ACC112 (cell line): ENCODE results near the gene GLMP.

Experiments
- H2AFZ ChIP-seq: fragments of 200-600 bp; sonication (generic); one replicate; pipeline ENCODE4 v1.6.0; 2017; ENCODE audit warnings: antibody characterized with exemption, low read length; ENCODE audit not compliant: unreplicated experiment
- H3K27ac ChIP-seq: fragments of 200-600 bp; sonication (generic); 2 replicates; pipeline ENCODE4 v1.5.1; 2014; ENCODE audit warnings: low read depth, mild to moderate bottlenecking, antibody characterized with exemption, low read length, moderate library complexity
- H3K27me3 ChIP-seq: fragments of 200-600 bp; sonication (generic); 2 replicates; pipeline ENCODE4 v1.6.1; 2014; ENCODE audit warnings: mild to moderate bottlenecking, antibody characterized with exemption, low read length, moderate library complexity, mixed read lengths; ENCODE audit not compliant: insufficient read depth
- H3K36me3 ChIP-seq: fragments of 200-600 bp; sonication (generic); 2 replicates; pipeline ENCODE4 v1.6.1; 2016; ENCODE audit warnings: mild to moderate bottlenecking, antibody characterized with exemption, low read length, moderate library complexity, mixed read lengths; ENCODE audit not compliant: insufficient read depth
- H3K4me1 ChIP-seq: fragments of 200-600 bp; sonication (generic); one replicate; pipeline ENCODE4 v1.6.1; 2016; ENCODE audit warnings: low read length, mixed read lengths; ENCODE audit not compliant: insufficient read depth, unreplicated experiment, control insufficient read depth
- H3K4me3 ChIP-seq: fragments of 200-600 bp; sonication (generic); 2 replicates; pipeline ENCODE4 v1.5.1; 2014; ENCODE audit warnings: mild to moderate bottlenecking, low read depth, low read length
- H3K79me2 ChIP-seq: fragments of 200-600 bp; sonication (generic); one replicate; pipeline ENCODE4 v1.6.0; 2016; ENCODE audit warnings: low read length; ENCODE audit not compliant: control insufficient read depth, unreplicated experiment, insufficient read depth

The GLMP gene

GRCh38 chr1:156249593-156249992 lies 45.9 kb downstream of the GLMP start:
- no peaks in the 10 kb centered on the region; the same call in 1 of the 2 replicates for H3K36me3 ChIP-seq
- no peak overlapping the region for H2AFZ ChIP-seq
- peaks cover 8% of the 10 kb centered on the region; the same call in 1 of the 2 replicates for H3K27me3 ChIP-seq
- H3K79me2 ChIP-seq = no peaks in the 10 kb centered on the region
- H3K27ac ChIP-seq = no peak overlapping the region
- H3K4me3 ChIP-seq = no peak overlapping the region
- H3K4me1 ChIP-seq = no peaks in the 10 kb centered on the region

- no peak overlapping the region for H3K4me3 ChIP-seq
- no peaks in the 10 kb centered on the region; the same call in 1 of the 2 replicates for H3K36me3 ChIP-seq
- H3K27ac ChIP-seq = no peak overlapping the region
- H2AFZ ChIP-seq = no peak overlapping the region
- peaks cover 8% of the 10 kb centered on the region; the same call in 1 of the 2 replicates for H3K27me3 ChIP-seq
- no peaks in the 10 kb centered on the region for H3K79me2 ChIP-seq
- H3K4me1 ChIP-seq = no peaks in the 10 kb centered on the region
Measured at GRCh38 chr1:156248323-156248683, 47.2 kb downstream of the GLMP start.

- H3K4me1 ChIP-seq = no peaks in the 10 kb centered on the region
- no peak within 1 kb of the TSS for H2AFZ ChIP-seq
- no peaks in the 10 kb centered on the region for H3K79me2 ChIP-seq
- H3K4me3 ChIP-seq = no peak within 1 kb of the TSS
- H3K27ac ChIP-seq = no peak within 1 kb of the TSS
- peaks cover 8% of the 10 kb centered on the region; the same call in 1 of the 2 replicates for H3K27me3 ChIP-seq
- H3K36me3 ChIP-seq = no peaks in the 10 kb centered on the region; the same call in 1 of the 2 replicates
Measured at GRCh38 chr1:156247460-156248322, 47.8 kb downstream of the GLMP start, which contains the start of gene PAQR6. PAQR6 (minus strand) TSS chr1:156248056; CDS start chr1:156246731, 1,325 bp downstream.

- no peak overlapping the region for H3K27ac ChIP-seq
- H3K4me3 ChIP-seq = no peak overlapping the region
- peaks cover 8% of the 10 kb centered on the region; the same call in 1 of the 2 replicates for H3K27me3 ChIP-seq
- peaks cover 5% of the 10 kb centered on the region for H3K4me1 ChIP-seq
- no peaks in the 10 kb centered on the region; the same call in 1 of the 2 replicates for H3K36me3 ChIP-seq
- H3K79me2 ChIP-seq = no peaks in the 10 kb centered on the region
- H2AFZ ChIP-seq = no peak overlapping the region
Measured at GRCh38 chr1:156246781-156247459, 48.6 kb downstream of the GLMP start.

GRCh38 chr1:156246241-156246780 lies 49.2 kb downstream of the GLMP start:
- no peaks in the 10 kb centered on the region; the same call in 1 of the 2 replicates for H3K36me3 ChIP-seq
- no peak overlapping the region for H3K27ac ChIP-seq
- peaks cover 8% of the 10 kb centered on the region; the same call in 1 of the 2 replicates for H3K27me3 ChIP-seq
- no peak overlapping the region for H3K4me3 ChIP-seq
- peaks cover 11% of the 10 kb centered on the region for H3K4me1 ChIP-seq
- no peaks in the 10 kb centered on the region for H3K79me2 ChIP-seq
- H2AFZ ChIP-seq = no peak overlapping the region

GRCh38 chr1:156245451-156246232 lies 49.8 kb downstream of the GLMP start:
- Histone ChIP-seq H3K4me1 (peaks cover 18% of the 10 kb centered on the region), H3K36me3 (no peaks in the 10 kb centered on the region; the same call in 1 of the 2 replicates), H2AFZ (no peak overlapping the region), H3K27ac (no peak overlapping the region), H3K27me3 (peaks cover 8% of the 10 kb centered on the region; the same call in 1 of the 2 replicates), H3K79me2 (no peaks in the 10 kb centered on the region), H3K4me3 (no peak overlapping the region)

GRCh38 chr1:156244712-156245111 lies 50.8 kb downstream of the GLMP start:
- H3K36me3 ChIP-seq = no peaks in the 10 kb centered on the region
- H2AFZ ChIP-seq = no peak overlapping the region
- no peak overlapping the region for H3K27ac ChIP-seq
- H3K4me1 ChIP-seq = peaks cover 23% of the 10 kb centered on the region
- H3K79me2 ChIP-seq = no peaks in the 10 kb centered on the region
- peaks cover 8% of the 10 kb centered on the region; the same call in 1 of the 2 replicates for H3K27me3 ChIP-seq
- H3K4me3 ChIP-seq = no peak overlapping the region

GRCh38 chr1:156244126-156244525 lies 51.4 kb downstream of the GLMP start:
- no peaks in the 10 kb centered on the region for H3K36me3 ChIP-seq
- no peaks in the 10 kb centered on the region for H3K79me2 ChIP-seq
- no peak overlapping the region for H3K27ac ChIP-seq
- peaks cover 24% of the 10 kb centered on the region for H3K4me1 ChIP-seq
- H3K27me3 ChIP-seq = peaks cover 8% of the 10 kb centered on the region; the same call in 1 of the 2 replicates
- no peak overlapping the region for H3K4me3 ChIP-seq
- no peak overlapping the region for H2AFZ ChIP-seq

- Histone ChIP-seq H3K4me3 (no peak overlapping the region), H3K4me1 (peaks cover 24% of the 10 kb centered on the region)
Measured at GRCh38 chr1:156242738-156243137, 52.7 kb downstream of the GLMP start.

More at GRCh38 chr1:156242738-156243137, 52.7 kb downstream of the GLMP start:
- H3K27ac ChIP-seq = no peak overlapping the region
- H3K27me3 ChIP-seq = peaks cover 8% of the 10 kb centered on the region; the same call in 1 of the 2 replicates
- H3K79me2 ChIP-seq = no peaks in the 10 kb centered on the region
- H3K36me3 ChIP-seq = no peaks in the 10 kb centered on the region
- no peak overlapping the region for H2AFZ ChIP-seq
